WTC11 (cell line): ENCODE measurements around the gene EXOC3L4.

Experiments
- FOXJ3 ChIP-seq: sonication (generic); formaldehyde crosslinking; IDR thresholded peaks from 2 replicates; pipeline ENCODE4 v1.9.0; 2021; ENCODE audit warnings: missing genetic modification reagents, mild to moderate bottlenecking, borderline replicate concordance
- IRF1 ChIP-seq: sonication (generic); formaldehyde crosslinking; IDR thresholded peaks from 2 replicates; pipeline ENCODE4 v1.8.0; 2023; ENCODE audit warnings: missing genetic modification reagents
- NFYB ChIP-seq: sonication (generic); formaldehyde crosslinking; conservative IDR thresholded peaks from 2 replicates; pipeline ENCODE4 v1.8.0; 2022; ENCODE audit warnings: low read depth, missing genetic modification reagents
- TP53 ChIP-seq: sonication (generic); formaldehyde crosslinking; IDR thresholded peaks from 2 replicates; pipeline ENCODE4 v1.8.1; 2023; ENCODE audit warnings: mild to moderate bottlenecking, missing genetic modification reagents
- ZNF263 ChIP-seq: sonication (generic); formaldehyde crosslinking; IDR thresholded peaks from 2 replicates; pipeline ENCODE4 v1.8.1; 2022; ENCODE audit warnings: low read depth, mild to moderate bottlenecking, moderate library complexity, missing genetic modification reagents
- TF ChIP-seq, protein P1 (sequence below): fragments of 200-600 bp; IDR thresholded peaks from 2 replicates; pipeline ENCODE4 v1.8.0; 2022; ENCODE audit warnings: antibody characterized with exemption
- TF ChIP-seq, protein P2 (sequence below): sonication (generic); formaldehyde crosslinking; IDR thresholded peaks from 2 replicates; pipeline ENCODE4 v1.8.1; 2023; ENCODE audit warnings: mild to moderate bottlenecking, missing genetic modification reagents, moderate library complexity

DNA sequence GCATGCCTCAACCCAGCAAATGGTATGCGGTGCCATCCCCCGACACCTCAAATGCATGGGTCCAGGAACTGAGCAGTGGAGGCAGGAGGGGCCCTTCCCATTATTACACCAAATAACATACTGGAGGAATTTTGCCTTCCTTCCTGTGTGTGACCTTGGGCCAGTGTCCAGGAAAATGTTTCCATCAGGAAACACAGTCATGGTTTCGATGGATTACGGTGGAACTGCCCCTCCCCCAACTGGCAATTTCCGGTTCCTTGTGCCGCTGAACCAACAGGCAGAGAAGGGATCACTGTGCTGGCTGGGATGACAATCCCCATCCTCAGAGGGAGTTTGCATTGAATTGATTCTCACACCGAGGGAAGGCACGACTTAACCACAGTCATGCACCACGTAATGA, 28.1 kb upstream of the EXOC3L4 start:
- no peak for TF ChIP-seq NFYB (CRISPR knock-in tag)
- TF ChIP-seq, protein P1, sequence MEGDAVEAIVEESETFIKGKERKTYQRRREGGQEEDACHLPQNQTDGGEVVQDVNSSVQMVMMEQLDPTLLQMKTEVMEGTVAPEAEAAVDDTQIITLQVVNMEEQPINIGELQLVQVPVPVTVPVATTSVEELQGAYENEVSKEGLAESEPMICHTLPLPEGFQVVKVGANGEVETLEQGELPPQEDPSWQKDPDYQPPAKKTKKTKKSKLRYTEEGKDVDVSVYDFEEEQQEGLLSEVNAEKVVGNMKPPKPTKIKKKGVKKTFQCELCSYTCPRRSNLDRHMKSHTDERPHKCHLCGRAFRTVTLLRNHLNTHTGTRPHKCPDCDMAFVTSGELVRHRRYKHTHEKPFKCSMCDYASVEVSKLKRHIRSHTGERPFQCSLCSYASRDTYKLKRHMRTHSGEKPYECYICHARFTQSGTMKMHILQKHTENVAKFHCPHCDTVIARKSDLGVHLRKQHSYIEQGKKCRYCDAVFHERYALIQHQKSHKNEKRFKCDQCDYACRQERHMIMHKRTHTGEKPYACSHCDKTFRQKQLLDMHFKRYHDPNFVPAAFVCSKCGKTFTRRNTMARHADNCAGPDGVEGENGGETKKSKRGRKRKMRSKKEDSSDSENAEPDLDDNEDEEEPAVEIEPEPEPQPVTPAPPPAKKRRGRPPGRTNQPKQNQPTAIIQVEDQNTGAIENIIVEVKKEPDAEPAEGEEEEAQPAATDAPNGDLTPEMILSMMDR: no peak
- no peak for TF ChIP-seq ZNF263
- TF ChIP-seq IRF1 (CRISPR knock-in tag): no peak
- TF ChIP-seq, protein P2, sequence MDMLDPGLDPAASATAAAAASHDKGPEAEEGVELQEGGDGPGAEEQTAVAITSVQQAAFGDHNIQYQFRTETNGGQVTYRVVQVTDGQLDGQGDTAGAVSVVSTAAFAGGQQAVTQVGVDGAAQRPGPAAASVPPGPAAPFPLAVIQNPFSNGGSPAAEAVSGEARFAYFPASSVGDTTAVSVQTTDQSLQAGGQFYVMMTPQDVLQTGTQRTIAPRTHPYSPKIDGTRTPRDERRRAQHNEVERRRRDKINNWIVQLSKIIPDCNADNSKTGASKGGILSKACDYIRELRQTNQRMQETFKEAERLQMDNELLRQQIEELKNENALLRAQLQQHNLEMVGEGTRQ (CRISPR knock-in tag): no peak
- no peak for TF ChIP-seq FOXJ3 (CRISPR knock-in tag)
- TF ChIP-seq TP53 (CRISPR knock-in tag): no peak
